Measurements from ENCODE around the gene VANGL1.

The VANGL1 gene

DNA sequence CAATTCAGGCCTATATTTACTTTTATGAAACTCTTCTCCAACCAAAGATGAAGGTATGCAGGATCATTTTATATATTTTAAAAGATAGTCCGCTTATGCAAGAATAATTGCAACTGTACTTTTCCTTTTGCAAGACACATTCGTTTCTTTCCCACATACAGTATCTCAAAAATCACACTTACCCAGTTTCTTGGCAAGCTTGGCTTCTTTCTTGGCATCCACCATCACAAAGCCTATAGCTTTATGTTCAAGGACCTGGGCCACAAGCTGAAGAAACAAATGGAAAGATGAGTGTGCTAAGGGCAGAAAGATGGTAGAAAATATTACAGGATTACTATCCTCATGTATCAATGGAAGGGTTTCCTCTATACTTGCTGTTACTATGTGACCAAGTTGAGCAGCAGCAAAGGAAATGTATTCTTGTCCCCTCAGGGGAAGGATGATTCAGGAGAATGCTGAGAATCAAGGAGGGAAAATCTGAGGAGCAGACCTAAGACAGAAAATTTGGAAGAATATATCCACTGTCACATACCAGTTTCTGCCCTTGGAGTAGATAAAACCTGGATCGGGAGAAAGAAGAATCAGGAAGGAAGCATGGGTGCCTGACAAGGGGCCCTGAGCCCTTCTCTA is 103.0 kb downstream of the VANGL1 start:
- peaks cover 18 to 24% of the 10 kb centered on the region in 2 donors for H3K27me3 Mint-ChIP-seq
- H3K4me3 Mint-ChIP-seq, result no peak overlapping the region
- H3K36me3 Mint-ChIP-seq, result no peaks in the 10 kb centered on the region
- DNase-seq (no peak), ATAC-seq (replicated peaks) (no peak)
- H3K9me3 Mint-ChIP-seq, result no peaks in the 10 kb centered on the region
- H3K27ac Mint-ChIP-seq, result no peak overlapping the region
- H3K4me1 Mint-ChIP-seq, result no peaks in the 10 kb centered on the region

GRCh38 chr1:115746021-115746690 is 104.4 kb downstream of the VANGL1 start:
- Mint-ChIP-seq H3K4me1 (no peaks in the 10 kb centered on the region), H3K27me3 (peaks cover 17 to 30% of the 10 kb centered on the region in 2 donors), H3K4me3 (no peak overlapping the region), H3K27ac (no peak overlapping the region), H3K9me3 (no peaks in the 10 kb centered on the region), H3K36me3 (no peaks in the 10 kb centered on the region)
- DNase-seq, result no peak
- ATAC-seq (replicated peaks), result no peak

All from stimulated activated naive B cell treated with anti-CD40 and anti-IgM and Interleukin-4, amounts not matched to agents 10 μg/mL and 1 μg/mL and 100 μg/mL, for 72 hours (primary cell).